Measurements from ENCODE around the gene ZFX. TPM values are rescaled to one million over a fixed set of nuclear protein-coding genes. Genes with fewer than 3 reads are reported as not detected.

Gene ZFX
- total RNA-seq, 4 donors from 2014 or later, result 31.4 to 61.3 (median 45.0) TPM

GRCh38 chrX:24208496-24209240 is 59.1 kb downstream of the ZFX start:
- Histone ChIP-seq H3K36me3 (peaks cover 26% of the 10 kb centered on the region), H3K27ac (no peak overlapping the region), H3K4me3 (no peak overlapping the region), H3K27me3 (no peaks in the 10 kb centered on the region), H3K9me3 (no peaks in the 10 kb centered on the region), H3K4me1 (no peaks in the 10 kb centered on the region)
- no peak for DNase-seq (ENCODE audit: low spot score in 2 of 2)
- TF ChIP-seq EP300 (IDR thresholded peaks at IDR 0.05) (no peak), CTCF (IDR thresholded peaks at IDR 0.05) (no peak), POLR2A (IDR thresholded peaks at IDR 0.05) (no peak), POLR2AphosphoS5 (IDR thresholded peaks at IDR 0.05) (no peak)
- 95% methylated on average over 13 of the region's 13 CpGs for WGBS

GRCh38 chrX:24210190-24210589 is 60.7 kb downstream of the ZFX start:
- over 99% methylated on average over 6 of the region's 6 CpGs for WGBS
- peaks cover 26% of the 10 kb centered on the region for H3K36me3 ChIP-seq

GRCh38 chrX:24214568-24214967 is 65.0 kb downstream of the ZFX start:
- TF ChIP-seq EP300 (IDR thresholded peaks at IDR 0.05) (no peak), POLR2AphosphoS5 (IDR thresholded peaks at IDR 0.05) (no peak), POLR2A (IDR thresholded peaks at IDR 0.05) (no peak), CTCF (IDR thresholded peaks at IDR 0.05) (no peak)
- no peaks in the 10 kb centered on the region for H3K27me3 ChIP-seq
- no peak for DNase-seq (ENCODE audit: low spot score in 2 of 2)
- H3K9me3 ChIP-seq, result no peaks in the 10 kb centered on the region
- H3K36me3 ChIP-seq, result peaks cover 18% of the 10 kb centered on the region
- no peak overlapping the region for H3K27ac ChIP-seq
- WGBS, result 88% methylated on average over 4 of the region's 4 CpGs
- H3K4me1 ChIP-seq, result no peaks in the 10 kb centered on the region
- H3K4me3 ChIP-seq, result no peak overlapping the region

More at GRCh38 chrX:24210190-24210589, 60.7 kb downstream of the ZFX start:
- DNase-seq (ENCODE audit: low spot score in 2 of 2), result no peak
- no peaks in the 10 kb centered on the region for H3K27me3 ChIP-seq
- H3K27ac ChIP-seq, result no peak overlapping the region
- no peak for TF ChIP-seq POLR2AphosphoS5 (IDR thresholded peaks at IDR 0.05)
- no peak for TF ChIP-seq CTCF (IDR thresholded peaks at IDR 0.05)
- no peak for TF ChIP-seq EP300 (IDR thresholded peaks at IDR 0.05)
- no peak for TF ChIP-seq POLR2A (IDR thresholded peaks at IDR 0.05)
- no peak overlapping the region for H3K4me3 ChIP-seq
- no peaks in the 10 kb centered on the region for H3K4me1 ChIP-seq
- no peaks in the 10 kb centered on the region for H3K9me3 ChIP-seq

GRCh38 chrX:24215272-24215671 is 65.7 kb downstream of the ZFX start:
- WGBS, result 39% methylated on average over 2 of the region's 2 CpGs
- H3K27ac ChIP-seq, result no peak overlapping the region
- DNase-seq (ENCODE audit: low spot score in 2 of 2), result no peak
- H3K9me3 ChIP-seq, result no peaks in the 10 kb centered on the region
- no peaks in the 10 kb centered on the region for H3K27me3 ChIP-seq
- H3K4me3 ChIP-seq, result no peak overlapping the region
- TF ChIP-seq POLR2A (IDR thresholded peaks at IDR 0.05), result no peak
- no peak for TF ChIP-seq CTCF (IDR thresholded peaks at IDR 0.05)
- no peak for TF ChIP-seq POLR2AphosphoS5 (IDR thresholded peaks at IDR 0.05)
- no peak for TF ChIP-seq EP300 (IDR thresholded peaks at IDR 0.05)
- peaks cover 11% of the 10 kb centered on the region for H3K36me3 ChIP-seq
- H3K4me1 ChIP-seq, result no peaks in the 10 kb centered on the region

GRCh38 chrX:24216037-24216436 is 66.5 kb downstream of the ZFX start:
- H3K27me3 ChIP-seq, result no peaks in the 10 kb centered on the region
- 96% methylated on average over 4 of the region's 4 CpGs for WGBS
- no peak overlapping the region for H3K27ac ChIP-seq
- DNase-seq (ENCODE audit: low spot score in 2 of 2), result no peak
- TF ChIP-seq POLR2AphosphoS5 (IDR thresholded peaks at IDR 0.05), result no peak
- no peak for TF ChIP-seq CTCF (IDR thresholded peaks at IDR 0.05)
- TF ChIP-seq EP300 (IDR thresholded peaks at IDR 0.05), result no peak
- no peak for TF ChIP-seq POLR2A (IDR thresholded peaks at IDR 0.05)
- no peaks in the 10 kb centered on the region for H3K4me1 ChIP-seq
- no peaks in the 10 kb centered on the region for H3K9me3 ChIP-seq
- H3K36me3 ChIP-seq, result peaks cover 3% of the 10 kb centered on the region
- no peak overlapping the region for H3K4me3 ChIP-seq

Measured in suprapubic skin (tissue), 4 donors.